ENCODE measurements around the gene NYAP1.
"Not testable (repeated sequence)": the region's sequence is repeated elsewhere in the genome, so short reads cannot be mapped to it uniquely, and the experiment has no call there.

NYAP1 gene

DNA sequence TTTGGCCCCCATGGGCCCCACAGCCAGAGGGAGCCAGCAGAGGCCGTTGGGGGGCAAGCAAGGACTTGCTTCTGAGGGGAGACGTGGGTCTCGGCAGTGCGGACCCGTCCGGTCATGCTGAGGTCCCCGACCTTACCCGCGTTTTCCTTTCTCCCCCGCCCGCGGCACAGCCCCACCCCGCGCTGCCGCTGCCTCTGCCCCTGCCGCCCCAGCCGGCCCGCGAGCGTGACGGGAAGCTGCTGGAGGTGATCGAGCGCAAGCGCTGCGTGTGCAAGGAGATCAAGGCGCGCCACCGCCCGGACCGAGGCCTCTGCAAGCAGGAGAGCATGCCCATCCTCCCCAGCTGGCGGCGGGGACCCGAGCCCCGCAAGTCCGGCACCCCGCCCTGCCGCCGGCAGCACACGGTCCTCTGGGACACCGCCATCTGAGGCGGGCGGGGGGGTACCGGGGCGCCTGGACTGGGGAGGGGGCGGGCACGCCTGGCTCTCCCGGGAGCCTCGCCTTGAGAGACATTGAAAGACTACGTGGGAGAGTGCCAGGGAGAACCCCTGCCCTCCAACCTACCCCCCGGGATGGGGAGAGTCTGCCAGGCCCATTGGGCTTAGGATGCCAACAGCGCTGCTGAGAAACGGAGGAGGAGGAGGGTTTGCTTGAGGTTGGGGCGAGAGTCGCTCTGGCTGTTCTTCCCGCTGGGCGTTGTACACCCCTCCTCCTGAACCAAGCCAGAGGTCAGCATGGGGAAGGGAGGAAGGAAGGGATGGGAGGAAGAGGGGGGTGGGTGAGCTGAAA lies 9.9 kb downstream of the NYAP1 start:
- Histone ChIP-seq H4K20me1 (ENCODE audit: insufficient read depth, low read length) (no peaks in the 10 kb centered on the region), H3K79me2 (ENCODE audit: insufficient read depth, low read length) (no peaks in the 10 kb centered on the region), H3K4me1 (ENCODE audit: insufficient read depth, low read length) (no peaks in the 10 kb centered on the region), H2AFZ (ENCODE audit: low read depth, low read length) (no peak overlapping the region), H3K27me3 (ENCODE audit: insufficient read depth, low read length, poor library complexity) (peaks cover 32% of the 10 kb centered on the region), H3K9me3 (ENCODE audit: insufficient read depth, low read length, severe bottlenecking) (no peaks in the 10 kb centered on the region), H3K27ac (ENCODE audit: low read length) (no peak overlapping the region), H3K36me3 (ENCODE audit: insufficient read depth, low read length) (no peaks in the 10 kb centered on the region), H3K9ac (ENCODE audit: low read depth, low read length) (no peak overlapping the region), H3K4me3 (ENCODE audit: low read depth in 1 of 2, low read length in 2 of 2) (no peak overlapping the region), H3K4me2 (ENCODE audit: insufficient read depth, low read length) (no peak overlapping the region)
- TF ChIP-seq EZH2 (IDR thresholded peaks at IDR 0.05; ENCODE audit: borderline replicate concordance, low read depth, low read length, severe bottlenecking) = peak; percentile 73
- TF ChIP-seq, protein P1, sequence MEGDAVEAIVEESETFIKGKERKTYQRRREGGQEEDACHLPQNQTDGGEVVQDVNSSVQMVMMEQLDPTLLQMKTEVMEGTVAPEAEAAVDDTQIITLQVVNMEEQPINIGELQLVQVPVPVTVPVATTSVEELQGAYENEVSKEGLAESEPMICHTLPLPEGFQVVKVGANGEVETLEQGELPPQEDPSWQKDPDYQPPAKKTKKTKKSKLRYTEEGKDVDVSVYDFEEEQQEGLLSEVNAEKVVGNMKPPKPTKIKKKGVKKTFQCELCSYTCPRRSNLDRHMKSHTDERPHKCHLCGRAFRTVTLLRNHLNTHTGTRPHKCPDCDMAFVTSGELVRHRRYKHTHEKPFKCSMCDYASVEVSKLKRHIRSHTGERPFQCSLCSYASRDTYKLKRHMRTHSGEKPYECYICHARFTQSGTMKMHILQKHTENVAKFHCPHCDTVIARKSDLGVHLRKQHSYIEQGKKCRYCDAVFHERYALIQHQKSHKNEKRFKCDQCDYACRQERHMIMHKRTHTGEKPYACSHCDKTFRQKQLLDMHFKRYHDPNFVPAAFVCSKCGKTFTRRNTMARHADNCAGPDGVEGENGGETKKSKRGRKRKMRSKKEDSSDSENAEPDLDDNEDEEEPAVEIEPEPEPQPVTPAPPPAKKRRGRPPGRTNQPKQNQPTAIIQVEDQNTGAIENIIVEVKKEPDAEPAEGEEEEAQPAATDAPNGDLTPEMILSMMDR (IDR thresholded peaks at IDR 0.05; ENCODE audit: borderline replicate concordance, extremely low read depth, low read length, poor library complexity, severe bottlenecking) = no peak
- ATAC-seq (ENCODE audit: insufficient read depth, low read depth) (peak; percentile 47), DNase-seq (no peak)

DNA sequence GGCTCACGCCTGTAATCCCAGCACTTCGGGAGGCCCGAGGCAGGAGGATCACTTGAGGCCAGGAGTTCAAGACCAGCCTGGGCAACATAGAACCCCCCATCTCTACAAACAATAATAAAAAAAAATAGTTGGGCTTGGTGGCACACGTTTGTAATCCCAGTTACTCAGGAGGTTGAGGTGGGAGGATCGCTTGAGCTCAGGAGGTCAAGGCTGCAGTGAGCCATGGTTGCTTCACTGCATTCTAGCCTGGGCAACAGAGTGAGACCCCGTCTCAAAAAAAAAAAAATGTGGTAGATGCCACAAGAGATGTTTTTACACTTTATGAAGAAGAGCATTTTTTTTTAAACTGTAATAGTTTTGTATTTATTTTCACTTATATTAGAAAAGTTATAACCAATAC lies 12.8 kb downstream of the NYAP1 start:
- peaks cover 33% of the 10 kb centered on the region for H3K27me3 ChIP-seq (ENCODE audit: insufficient read depth, low read length, poor library complexity)
- no peaks in the 10 kb centered on the region for H3K9me3 ChIP-seq (ENCODE audit: insufficient read depth, low read length, severe bottlenecking)
- H3K79me2 ChIP-seq (ENCODE audit: insufficient read depth, low read length) = no peaks in the 10 kb centered on the region
- H4K20me1 ChIP-seq (ENCODE audit: insufficient read depth, low read length) = no peaks in the 10 kb centered on the region
- DNase-seq (no peak), ATAC-seq (ENCODE audit: insufficient read depth, low read depth) (no peak)
- no peaks in the 10 kb centered on the region for H3K36me3 ChIP-seq (ENCODE audit: insufficient read depth, low read length)
- H3K4me3 ChIP-seq (ENCODE audit: low read depth in 1 of 2, low read length in 2 of 2) = no peak overlapping the region
- no peak overlapping the region for H2AFZ ChIP-seq (ENCODE audit: low read depth, low read length)
- no peak overlapping the region for H3K9ac ChIP-seq (ENCODE audit: low read depth, low read length)
- no peaks in the 10 kb centered on the region for H3K4me1 ChIP-seq (ENCODE audit: insufficient read depth, low read length)
- H3K4me2 ChIP-seq (ENCODE audit: insufficient read depth, low read length) = no peak overlapping the region
- H3K27ac ChIP-seq (ENCODE audit: low read length) = no peak overlapping the region
- TF ChIP-seq, protein P1 (IDR thresholded peaks at IDR 0.05; ENCODE audit: borderline replicate concordance, extremely low read depth, low read length, poor library complexity, severe bottlenecking) = no peak
- TF ChIP-seq EZH2 (IDR thresholded peaks at IDR 0.05; ENCODE audit: borderline replicate concordance, low read depth, low read length, severe bottlenecking) = no peak

DNA sequence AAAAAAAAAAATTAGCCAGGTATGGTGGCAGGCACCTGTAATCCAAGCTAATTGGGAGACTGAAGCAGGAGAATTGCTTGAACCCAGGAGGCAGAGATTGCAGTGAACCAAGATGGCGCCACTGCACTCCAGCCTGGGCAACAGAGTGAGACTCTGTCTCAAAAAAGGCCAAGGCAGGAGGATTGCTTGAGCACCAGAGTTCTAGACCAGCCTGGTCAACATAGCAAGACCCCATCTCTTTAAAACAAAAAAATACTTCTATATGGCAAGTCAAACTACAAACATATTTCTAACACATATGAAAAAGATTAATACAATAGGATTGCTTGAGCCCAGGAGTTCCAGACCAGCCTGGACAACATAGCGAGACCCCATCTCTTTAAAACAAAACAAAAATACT lies 17.0 kb downstream of the NYAP1 start:
- H3K27ac ChIP-seq (ENCODE audit: low read length); H3K9me3 ChIP-seq (ENCODE audit: insufficient read depth, low read length, severe bottlenecking); H4K20me1 ChIP-seq (ENCODE audit: insufficient read depth, low read length); H3K27me3 ChIP-seq (ENCODE audit: insufficient read depth, low read length, poor library complexity); H3K79me2 ChIP-seq (ENCODE audit: insufficient read depth, low read length); H3K4me2 ChIP-seq (ENCODE audit: insufficient read depth, low read length); H3K36me3 ChIP-seq (ENCODE audit: insufficient read depth, low read length); H3K4me1 ChIP-seq (ENCODE audit: insufficient read depth, low read length); H3K4me3 ChIP-seq (ENCODE audit: low read depth in 1 of 2, low read length in 2 of 2); H3K9ac ChIP-seq (ENCODE audit: low read depth, low read length); DNase-seq; ATAC-seq (ENCODE audit: insufficient read depth, low read depth); H2AFZ ChIP-seq (ENCODE audit: low read depth, low read length): not testable (repeated sequence)

DNA sequence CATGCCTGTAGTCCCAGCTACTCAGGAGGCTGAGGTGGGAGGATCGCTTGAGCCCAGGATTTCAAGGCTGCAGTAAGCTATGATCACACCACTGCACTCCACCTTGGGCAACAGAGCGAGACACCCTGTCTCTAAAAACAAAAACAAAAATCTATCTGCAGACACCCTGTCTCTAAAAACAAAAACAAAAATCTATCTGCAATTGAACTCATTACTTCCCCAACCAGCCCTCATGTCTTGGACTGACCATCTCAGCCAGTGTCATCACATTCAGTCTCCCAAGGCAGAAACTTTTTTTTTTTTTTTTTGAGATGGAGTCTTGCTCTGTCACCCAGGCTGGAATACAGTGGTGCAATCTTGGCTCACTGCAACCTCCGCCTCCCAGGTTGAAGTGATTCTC lies 20.3 kb downstream of the NYAP1 start:
- not testable (repeated sequence) for DNase-seq; H3K9ac ChIP-seq (ENCODE audit: low read depth, low read length); H3K9me3 ChIP-seq (ENCODE audit: insufficient read depth, low read length, severe bottlenecking); H3K4me2 ChIP-seq (ENCODE audit: insufficient read depth, low read length); H3K4me1 ChIP-seq (ENCODE audit: insufficient read depth, low read length); H3K27ac ChIP-seq (ENCODE audit: low read length); H4K20me1 ChIP-seq (ENCODE audit: insufficient read depth, low read length); H3K79me2 ChIP-seq (ENCODE audit: insufficient read depth, low read length); H3K4me3 ChIP-seq (ENCODE audit: low read depth in 1 of 2, low read length in 2 of 2); H3K36me3 ChIP-seq (ENCODE audit: insufficient read depth, low read length); H2AFZ ChIP-seq (ENCODE audit: low read depth, low read length); H3K27me3 ChIP-seq (ENCODE audit: insufficient read depth, low read length, poor library complexity); ATAC-seq (ENCODE audit: insufficient read depth, low read depth)
